Neuron (in vitro differentiated cells): ENCODE measurements around the gene C10orf90.

Source experiments
- H2AFZ ChIP-seq: one replicate; pipeline ENCODE4 v1.6.1; 2013; ENCODE audit warnings: low read depth, mild to moderate bottlenecking, inconsistent platforms, low read length, moderate library complexity
- H3K27me3 ChIP-seq: one replicate; pipeline ENCODE4 v1.6.1; 2013; ENCODE audit warnings: low read length; ENCODE audit not compliant: insufficient read depth
- H3K36me3 ChIP-seq: one replicate; pipeline ENCODE4 v1.6.1; 2013; ENCODE audit warnings: low read length; ENCODE audit not compliant: insufficient read depth
- H3K4me1 ChIP-seq: one replicate; pipeline ENCODE4 v1.6.1; 2013; ENCODE audit warnings: low read length; ENCODE audit not compliant: insufficient read depth
- H3K4me3 ChIP-seq: 2 replicates; pipeline ENCODE4 v1.5.1; 2013; ENCODE audit warnings: mild to moderate bottlenecking, low read length, moderate library complexity
- H3K9me3 ChIP-seq: one replicate; pipeline ENCODE4 v1.6.1; 2013; ENCODE audit warnings: low read length

The C10orf90 gene

GRCh38 chr10:126527645-126528314 is 142.7 kb downstream of the C10orf90 start:
- no peaks in the 10 kb centered on the region for H3K9me3 ChIP-seq
- H3K36me3 ChIP-seq, result no peaks in the 10 kb centered on the region
- no peaks in the 10 kb centered on the region for H3K27me3 ChIP-seq
- no peaks in the 10 kb centered on the region for H3K4me1 ChIP-seq
- no peak overlapping the region for H2AFZ ChIP-seq
- H3K4me3 ChIP-seq, result no peak overlapping the region

DNA sequence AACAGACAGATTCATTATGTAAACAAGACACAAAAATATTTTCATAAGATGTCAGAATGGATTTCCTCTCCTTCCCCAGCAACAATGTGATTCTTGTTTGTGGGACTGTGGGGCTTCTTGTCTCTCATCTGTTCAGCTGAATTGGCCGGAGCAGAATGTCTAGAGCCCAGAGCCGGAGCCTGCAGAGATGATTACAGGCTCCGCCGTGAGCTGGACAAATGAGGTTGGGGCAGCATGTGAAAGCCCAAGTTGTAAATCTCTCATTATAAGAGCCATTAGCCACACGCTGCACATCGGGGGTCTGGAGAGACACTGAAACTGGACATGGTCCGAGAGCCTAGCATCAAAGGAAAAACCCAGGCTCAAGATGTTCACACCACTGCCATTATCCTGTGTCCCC is 145.2 kb downstream of the C10orf90 start:
- H2AFZ ChIP-seq, result no peak overlapping the region
- no peak overlapping the region for H3K4me3 ChIP-seq
- H3K36me3 ChIP-seq, result no peaks in the 10 kb centered on the region
- H3K27me3 ChIP-seq, result no peaks in the 10 kb centered on the region
- no peaks in the 10 kb centered on the region for H3K4me1 ChIP-seq
- H3K9me3 ChIP-seq, result no peaks in the 10 kb centered on the region

GRCh38 chr10:126524526-126524925 is 146.0 kb downstream of the C10orf90 start:
- H3K36me3 ChIP-seq, result no peaks in the 10 kb centered on the region
- no peaks in the 10 kb centered on the region for H3K27me3 ChIP-seq
- H2AFZ ChIP-seq, result no peak overlapping the region
- H3K9me3 ChIP-seq, result no peaks in the 10 kb centered on the region
- H3K4me1 ChIP-seq, result no peaks in the 10 kb centered on the region
- H3K4me3 ChIP-seq, result no peak overlapping the region

DNA sequence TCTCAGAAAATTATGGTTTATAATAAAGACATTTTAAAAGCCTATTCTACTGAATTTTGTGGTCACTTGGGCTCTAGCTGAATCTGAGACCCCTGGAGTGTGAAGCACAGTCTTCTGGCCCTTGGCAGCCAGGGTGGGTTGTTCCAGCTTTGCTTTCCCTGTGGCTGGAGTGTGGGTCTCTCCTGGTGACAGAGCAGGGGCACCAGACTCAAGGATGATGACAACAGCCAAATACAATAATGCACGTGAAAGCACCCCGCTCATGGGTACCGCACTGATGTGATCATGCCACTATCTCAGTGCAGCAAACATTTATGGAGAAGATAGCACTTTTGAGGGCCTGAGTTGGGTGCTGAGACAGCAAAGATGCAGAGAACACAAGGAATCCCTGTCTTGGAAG is 147.4 kb downstream of the C10orf90 start:
- no peaks in the 10 kb centered on the region for H3K9me3 ChIP-seq
- H3K4me3 ChIP-seq, result no peak overlapping the region
- no peaks in the 10 kb centered on the region for H3K36me3 ChIP-seq
- no peak overlapping the region for H2AFZ ChIP-seq
- H3K27me3 ChIP-seq, result no peaks in the 10 kb centered on the region
- H3K4me1 ChIP-seq, result no peaks in the 10 kb centered on the region

- H3K4me1 ChIP-seq, result no peaks in the 10 kb centered on the region
- H3K4me3 ChIP-seq, result no peak overlapping the region
- H3K9me3 ChIP-seq, result no peaks in the 10 kb centered on the region
- H3K27me3 ChIP-seq, result no peaks in the 10 kb centered on the region
- no peak overlapping the region for H2AFZ ChIP-seq
- no peaks in the 10 kb centered on the region for H3K36me3 ChIP-seq
Measured at GRCh38 chr10:126521399-126521798, 149.1 kb downstream of the C10orf90 start.

DNA sequence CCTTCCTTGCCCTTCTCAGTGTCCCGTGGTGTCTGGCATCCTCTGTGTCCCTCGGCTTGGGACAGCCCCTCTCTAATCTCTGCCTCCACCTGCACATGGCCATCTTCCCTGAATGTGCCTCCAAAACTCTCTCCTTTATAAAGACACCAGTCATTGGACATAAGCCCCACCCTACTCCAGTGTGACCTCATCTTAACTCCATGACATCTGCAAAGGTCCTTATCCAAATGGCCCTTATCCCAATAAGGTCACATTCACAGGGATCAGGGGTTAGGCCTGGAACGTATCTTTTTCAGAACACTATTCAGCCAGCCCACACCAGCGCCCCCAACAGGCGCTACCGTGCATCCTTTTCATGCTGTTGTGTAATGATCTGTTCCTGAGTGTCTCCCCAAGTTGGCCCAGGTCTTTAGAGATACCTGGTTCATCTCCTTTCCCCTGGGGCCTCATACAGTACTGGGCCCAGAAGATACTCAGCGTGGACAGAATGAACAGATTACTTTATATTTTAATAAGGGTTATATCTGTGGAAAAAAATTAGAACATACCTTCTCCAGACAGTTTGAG is 149.7 kb downstream of the C10orf90 start:
- H3K4me1 ChIP-seq, result no peaks in the 10 kb centered on the region
- H3K4me3 ChIP-seq, result no peak overlapping the region
- no peaks in the 10 kb centered on the region for H3K36me3 ChIP-seq
- H3K9me3 ChIP-seq, result no peaks in the 10 kb centered on the region
- H3K27me3 ChIP-seq, result no peaks in the 10 kb centered on the region
- H2AFZ ChIP-seq, result no peak overlapping the region

DNA sequence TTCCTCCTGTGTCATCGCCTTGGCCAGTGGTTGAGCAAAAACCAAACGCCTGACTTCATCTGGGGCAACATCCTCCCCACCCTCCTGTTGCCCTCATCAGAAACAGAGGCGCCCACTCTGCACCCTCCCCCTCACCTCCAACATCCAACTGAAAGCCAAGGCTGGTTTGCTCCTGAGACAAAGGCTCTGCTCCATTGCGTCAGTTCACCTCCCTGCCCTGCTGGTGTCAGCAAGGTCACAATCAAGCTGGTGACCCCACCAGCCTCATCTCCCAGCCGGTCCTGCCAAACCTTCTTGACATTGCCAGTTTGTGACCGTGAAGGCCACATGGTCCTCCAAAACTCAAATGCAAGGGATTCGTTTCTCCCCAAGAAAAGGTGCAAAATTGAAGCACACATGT is 150.5 kb downstream of the C10orf90 start:
- Histone ChIP-seq H3K27me3 (no peaks in the 10 kb centered on the region), H2AFZ (no peak overlapping the region), H3K36me3 (no peaks in the 10 kb centered on the region), H3K9me3 (no peaks in the 10 kb centered on the region), H3K4me1 (no peaks in the 10 kb centered on the region), H3K4me3 (no peak overlapping the region)

DNA sequence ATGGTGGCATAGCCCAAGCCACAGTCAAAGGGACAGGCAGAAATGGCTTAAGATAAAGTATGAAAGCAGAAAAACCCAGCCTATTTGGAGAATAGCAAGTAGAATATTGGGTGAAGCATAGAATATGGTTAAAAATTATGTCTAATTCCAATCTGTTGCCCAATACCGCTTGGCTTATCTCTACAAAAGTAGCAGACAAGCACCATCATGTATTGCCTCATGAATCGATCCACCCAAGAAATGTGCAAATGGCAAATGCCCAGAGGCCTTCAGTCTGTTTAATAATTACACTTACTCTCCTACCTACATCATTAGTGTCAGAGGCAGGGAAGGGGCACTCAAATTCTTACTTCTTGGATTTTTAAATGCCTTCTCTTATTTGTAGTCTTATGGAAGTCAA is 151.3 kb downstream of the C10orf90 start:
- no peaks in the 10 kb centered on the region for H3K9me3 ChIP-seq
- H3K36me3 ChIP-seq, result no peaks in the 10 kb centered on the region
- H3K4me3 ChIP-seq, result no peak overlapping the region
- H3K4me1 ChIP-seq, result no peaks in the 10 kb centered on the region
- no peaks in the 10 kb centered on the region for H3K27me3 ChIP-seq
- H2AFZ ChIP-seq, result no peak overlapping the region

DNA sequence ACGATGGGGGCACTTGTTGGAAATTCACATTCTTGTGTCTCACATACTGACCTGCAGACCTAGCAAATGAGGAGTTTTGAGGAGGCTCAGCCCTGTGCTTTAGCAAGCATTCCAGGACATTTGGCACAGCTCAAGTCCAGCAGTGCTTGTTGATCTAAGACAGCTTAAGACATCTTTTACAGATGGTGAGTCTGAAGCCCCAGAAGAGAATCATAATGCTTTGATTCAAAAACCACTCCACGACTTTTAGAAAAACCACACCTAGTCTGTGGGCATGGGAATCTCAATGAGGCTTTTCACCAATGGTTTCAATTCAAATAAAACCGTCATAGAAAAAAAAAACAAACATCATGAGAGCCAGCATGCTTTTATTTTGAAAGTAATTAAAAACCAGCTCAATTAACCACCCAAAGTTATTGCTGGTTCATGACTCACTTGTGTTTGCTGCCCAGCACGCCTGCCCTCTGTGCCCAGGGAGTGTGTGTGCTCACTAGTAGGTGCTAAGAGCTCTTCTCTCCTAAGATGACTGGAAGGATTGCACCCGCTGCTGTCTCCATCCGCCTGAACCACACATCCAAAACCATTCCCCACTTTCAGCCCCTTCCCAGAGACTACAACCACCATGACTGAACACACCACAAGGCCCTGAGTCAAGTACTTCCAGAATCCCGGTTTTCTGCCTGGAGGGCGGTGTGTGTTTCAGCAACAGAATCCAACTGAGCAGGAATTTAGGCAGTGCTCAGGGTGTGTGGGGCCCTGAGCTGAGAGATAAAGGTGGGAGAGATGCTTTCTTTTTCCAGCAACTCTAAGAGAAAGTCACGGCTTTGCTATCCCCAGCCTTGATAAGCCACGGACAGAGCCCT is 152.0 kb downstream of the C10orf90 start:
- no peaks in the 10 kb centered on the region for H3K27me3 ChIP-seq

DNA sequence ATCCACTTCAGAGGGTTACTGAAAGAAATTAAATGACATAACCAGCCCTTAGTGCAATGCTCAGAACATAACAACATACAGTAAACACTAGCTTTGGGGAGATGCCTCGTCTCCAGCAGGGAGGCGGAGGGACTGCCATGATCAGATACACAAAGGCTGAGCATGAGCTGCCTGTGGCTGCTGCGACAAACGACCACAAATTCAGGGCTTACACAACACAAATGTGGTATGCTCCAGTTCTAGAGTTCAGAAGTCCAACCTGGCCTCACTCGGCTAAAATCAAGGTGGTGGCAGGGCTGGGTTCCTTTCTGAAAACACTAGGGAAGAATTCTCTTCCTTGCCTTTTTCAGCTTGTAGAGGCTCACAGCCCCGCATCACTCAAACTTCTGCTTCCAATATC is 154.0 kb downstream of the C10orf90 start:
- Histone ChIP-seq H3K4me1 (no peaks in the 10 kb centered on the region), H3K4me3 (no peak overlapping the region), H2AFZ (no peak overlapping the region)

More for the DNA sequence above, 152.0 kb downstream of the C10orf90 start:
- Histone ChIP-seq H3K9me3 (no peaks in the 10 kb centered on the region), H2AFZ (no peak overlapping the region), H3K4me3 (no peak overlapping the region), H3K36me3 (no peaks in the 10 kb centered on the region), H3K4me1 (no peaks in the 10 kb centered on the region)

GRCh38 chr10:126511917-126512479 is 158.5 kb downstream of the C10orf90 start:
- H3K4me3 ChIP-seq, result no peak overlapping the region
- no peaks in the 10 kb centered on the region for H3K36me3 ChIP-seq
- H3K27me3 ChIP-seq, result no peaks in the 10 kb centered on the region
- H3K4me1 ChIP-seq, result no peaks in the 10 kb centered on the region
- no peaks in the 10 kb centered on the region for H3K9me3 ChIP-seq
- no peak overlapping the region for H2AFZ ChIP-seq

More for the DNA sequence above, 154.0 kb downstream of the C10orf90 start:
- Histone ChIP-seq H3K27me3 (no peaks in the 10 kb centered on the region), H3K9me3 (no peaks in the 10 kb centered on the region), H3K36me3 (no peaks in the 10 kb centered on the region)

GRCh38 chr10:126509182-126509581 is 161.3 kb downstream of the C10orf90 start:
- no peaks in the 10 kb centered on the region for H3K36me3 ChIP-seq
- no peak overlapping the region for H2AFZ ChIP-seq
- no peaks in the 10 kb centered on the region for H3K4me1 ChIP-seq
- no peaks in the 10 kb centered on the region for H3K9me3 ChIP-seq
- H3K27me3 ChIP-seq, result no peaks in the 10 kb centered on the region
- H3K4me3 ChIP-seq, result no peak overlapping the region

DNA sequence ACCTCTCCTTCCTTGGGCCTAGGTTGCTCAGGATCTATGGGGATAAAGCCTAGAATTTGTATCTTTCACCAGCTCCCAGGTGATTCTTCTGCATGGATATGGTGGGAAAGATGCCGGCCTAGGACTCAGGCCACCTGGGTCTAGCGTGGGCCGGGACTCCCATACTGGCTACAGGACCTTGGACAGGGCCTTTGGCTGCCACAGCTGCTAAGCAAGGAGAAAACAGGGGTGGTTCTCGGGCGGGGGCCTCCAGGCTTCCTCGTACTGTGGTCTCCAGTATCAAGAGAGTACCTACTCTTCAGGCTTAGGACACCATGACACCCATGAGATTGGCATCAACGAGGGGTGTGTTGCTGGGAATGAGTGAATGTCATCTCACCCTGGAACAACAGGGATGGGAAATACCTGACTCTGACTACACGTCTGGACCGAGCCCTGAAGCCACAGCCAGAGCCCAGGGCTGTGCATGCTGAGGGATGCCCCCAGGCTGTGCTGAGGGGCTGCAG is 161.9 kb downstream of the C10orf90 start:
- H3K27me3 ChIP-seq, result no peaks in the 10 kb centered on the region
- H3K36me3 ChIP-seq, result no peaks in the 10 kb centered on the region
- no peaks in the 10 kb centered on the region for H3K9me3 ChIP-seq
- no peaks in the 10 kb centered on the region for H3K4me1 ChIP-seq
- no peak overlapping the region for H3K4me3 ChIP-seq
- H2AFZ ChIP-seq, result no peak overlapping the region
